GM18505 (cell line): ENCODE measurements around the gene ZNF853.
"Not testable (repeated sequence)": the region's sequence is repeated elsewhere in the genome, so short reads cannot be mapped to it uniquely, and the experiment has no call there.

ENCODE experiments used
- ATAC-seq: cut with Tn5 transposase; IDR thresholded peaks from one replicate; pipeline ENCODE4 v1.9.1; 2021; ENCODE audit not compliant: unreplicated experiment
- POLR2A ChIP-seq: IDR thresholded peaks from 4 replicates; pipeline ENCODE4 v1.6.1; 2011; ENCODE audit warnings: borderline replicate concordance; ENCODE audit not compliant: insufficient read depth, insufficient read length; ENCODE audit errors: extremely low read depth

Gene ZNF853

DNA sequence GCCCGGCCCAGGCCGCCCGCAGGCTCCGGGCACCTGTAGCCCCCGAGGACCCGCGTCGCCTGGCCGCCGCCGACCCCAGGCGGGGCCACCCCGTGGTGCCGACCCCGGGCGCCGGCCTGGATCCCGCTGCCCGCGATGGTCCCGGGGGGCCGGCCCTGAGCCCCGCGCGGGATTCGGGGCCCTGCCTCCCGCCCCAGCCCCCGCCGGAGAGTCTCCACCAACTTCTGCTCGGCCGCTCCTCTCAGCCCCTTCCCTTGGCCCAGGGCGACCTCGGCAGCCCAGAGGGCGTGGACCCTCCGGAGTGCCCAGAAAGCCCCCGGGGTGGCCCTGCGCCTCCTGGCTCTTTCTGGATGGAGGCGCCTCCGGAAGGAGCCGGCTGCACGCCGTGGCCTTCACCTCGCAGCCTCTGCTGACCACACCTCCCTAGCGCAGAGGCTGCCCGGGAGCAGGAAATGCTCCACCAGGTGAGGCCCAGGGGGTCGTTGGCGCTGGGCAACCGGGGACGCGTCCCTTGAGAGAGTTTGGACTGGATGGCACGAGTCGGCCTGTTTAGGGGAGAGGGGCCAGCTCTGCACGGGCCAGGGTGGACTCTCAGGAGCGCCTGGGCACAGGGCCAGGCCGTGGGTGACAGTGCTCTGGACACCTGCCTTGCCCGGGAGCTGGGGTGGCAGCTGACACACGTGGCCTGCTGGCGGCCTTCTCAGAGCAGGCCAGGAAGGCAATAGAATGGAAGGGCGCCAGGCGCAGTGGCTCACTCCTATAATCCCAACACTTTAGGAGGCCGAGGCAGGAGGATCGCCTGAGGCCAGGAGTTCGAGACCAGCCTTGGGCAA, 529 bp downstream of the ZNF853 start:
- ATAC-seq, result no peak
- TF ChIP-seq POLR2A, result no peak

DNA sequence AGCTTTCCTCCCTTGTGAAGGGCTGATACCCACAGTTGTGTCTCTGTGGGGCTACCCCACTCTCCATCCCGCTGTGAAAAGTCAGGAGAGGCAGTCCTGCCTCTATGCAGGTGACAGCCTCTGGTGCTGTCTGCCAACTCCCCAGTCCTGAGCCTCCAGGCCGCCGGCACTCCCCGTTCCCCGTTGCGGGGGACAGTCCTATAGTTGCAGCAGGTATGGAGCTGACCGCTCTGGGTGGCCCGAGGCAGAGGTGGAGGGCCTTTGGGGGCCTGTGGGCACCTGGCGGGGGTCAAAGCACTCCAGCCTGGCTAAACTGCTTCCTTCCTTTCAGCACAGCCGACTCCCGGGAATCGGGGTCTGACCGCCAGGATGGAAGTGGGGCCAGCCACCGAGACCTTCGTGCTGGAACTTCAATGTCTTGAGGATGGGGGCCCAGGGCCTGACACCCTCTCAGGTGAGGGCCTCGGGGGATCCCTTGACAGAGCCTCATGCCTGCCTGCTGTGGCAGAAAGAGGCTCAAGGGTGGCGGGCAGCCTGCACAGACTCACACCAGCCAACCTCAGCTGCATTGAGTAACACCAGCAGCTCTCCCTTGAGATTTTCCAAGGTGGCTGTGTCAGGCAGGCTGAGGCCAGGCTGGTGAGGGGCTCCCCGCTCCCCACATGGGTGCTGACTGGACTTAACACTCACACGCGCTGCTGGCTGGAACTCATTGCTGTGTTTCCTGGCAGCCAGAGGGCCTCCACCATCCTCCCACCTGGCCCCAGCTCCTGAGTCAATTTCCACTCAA, 1.6 kb downstream of the ZNF853 start:
- no peak for ATAC-seq
- TF ChIP-seq POLR2A, result no peak

DNA sequence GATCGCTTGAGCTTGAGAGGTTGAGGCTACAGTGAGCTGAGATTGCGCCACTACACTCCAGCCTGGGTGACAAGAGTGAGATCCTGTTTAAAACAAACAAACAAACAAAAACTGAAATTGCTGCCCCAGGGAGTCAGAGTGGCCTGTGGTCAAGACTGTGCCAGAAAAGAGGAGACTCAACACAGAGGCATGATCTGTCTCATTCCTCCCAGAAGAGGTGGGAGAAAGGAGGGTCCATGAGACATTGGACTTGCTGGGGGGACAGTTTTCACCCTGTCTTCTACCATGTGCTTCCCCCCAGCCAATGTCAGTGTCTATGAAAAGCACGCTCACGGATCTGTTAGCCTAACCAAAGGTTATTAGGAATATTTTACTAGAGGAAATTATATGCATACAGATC, 3.2 kb downstream of the ZNF853 start:
- no peak for ATAC-seq

DNA sequence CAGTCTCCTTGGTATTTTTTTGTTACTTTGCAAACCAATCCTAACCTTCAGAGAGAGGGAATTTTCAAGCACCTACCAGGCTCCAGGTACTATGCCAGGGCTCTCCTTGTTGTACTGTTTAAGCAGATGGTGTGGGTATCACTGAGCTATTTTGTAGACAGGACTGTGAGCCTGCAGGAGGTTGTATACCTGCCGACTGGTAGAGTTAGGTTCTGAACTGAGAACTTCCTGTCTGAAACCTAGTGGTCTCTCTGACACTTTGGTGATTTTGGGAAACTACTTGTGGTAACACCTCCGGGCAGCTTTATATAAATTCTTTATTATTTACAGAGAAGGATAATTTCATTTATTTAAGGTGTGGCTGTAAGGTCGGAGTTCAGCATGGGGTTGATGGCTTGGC, 4.6 kb downstream of the ZNF853 start:
- no peak for TF ChIP-seq POLR2A
- no peak for ATAC-seq

More for the DNA sequence above, 3.2 kb downstream of the ZNF853 start:
- no peak for TF ChIP-seq POLR2A

DNA sequence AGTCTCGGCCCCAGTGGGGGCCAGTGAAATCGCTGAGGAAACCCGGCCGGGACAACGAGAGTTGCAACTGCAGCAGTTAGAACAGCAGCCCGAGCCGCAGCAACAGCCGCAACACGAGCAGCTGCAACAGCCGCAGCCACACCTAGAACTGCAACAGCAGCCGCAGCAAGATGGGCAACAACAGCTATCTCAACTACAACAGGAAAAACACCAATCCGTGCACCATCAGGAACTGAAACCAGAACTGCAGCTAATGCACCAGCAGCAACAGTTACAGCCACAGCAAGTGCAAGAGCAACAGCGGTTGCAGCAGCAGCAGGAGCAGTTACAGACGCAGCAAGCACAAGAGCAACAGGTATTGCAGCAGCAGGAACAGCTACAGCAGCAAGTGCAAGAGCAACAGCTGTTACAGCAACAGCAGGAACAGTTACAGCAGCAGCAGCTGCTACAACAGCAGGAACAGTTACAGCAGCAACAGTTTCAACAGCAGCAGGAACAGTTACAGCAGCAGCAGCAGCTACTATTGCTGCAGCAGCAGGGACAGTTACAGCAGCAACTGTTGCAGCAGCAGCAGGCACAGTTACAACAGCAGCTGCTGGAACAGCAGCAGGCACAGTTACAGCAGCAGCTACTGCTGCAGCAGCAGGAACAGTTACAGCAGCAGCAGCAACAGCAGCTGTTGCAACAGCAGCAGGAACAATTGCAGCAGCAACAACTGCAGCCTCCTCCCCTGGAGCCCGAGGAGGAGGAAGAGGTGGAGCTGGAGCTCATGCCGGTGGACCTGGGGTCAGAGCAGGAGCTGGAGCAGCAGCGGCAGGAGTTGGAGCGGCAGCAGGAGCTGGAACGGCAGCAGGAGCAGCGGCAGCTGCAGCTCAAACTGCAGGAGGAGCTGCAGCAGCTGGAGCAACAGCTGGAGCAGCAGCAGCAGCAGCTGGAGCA, 6.1 kb downstream of the ZNF853 start:
- no peak for TF ChIP-seq POLR2A
- no peak for ATAC-seq

DNA sequence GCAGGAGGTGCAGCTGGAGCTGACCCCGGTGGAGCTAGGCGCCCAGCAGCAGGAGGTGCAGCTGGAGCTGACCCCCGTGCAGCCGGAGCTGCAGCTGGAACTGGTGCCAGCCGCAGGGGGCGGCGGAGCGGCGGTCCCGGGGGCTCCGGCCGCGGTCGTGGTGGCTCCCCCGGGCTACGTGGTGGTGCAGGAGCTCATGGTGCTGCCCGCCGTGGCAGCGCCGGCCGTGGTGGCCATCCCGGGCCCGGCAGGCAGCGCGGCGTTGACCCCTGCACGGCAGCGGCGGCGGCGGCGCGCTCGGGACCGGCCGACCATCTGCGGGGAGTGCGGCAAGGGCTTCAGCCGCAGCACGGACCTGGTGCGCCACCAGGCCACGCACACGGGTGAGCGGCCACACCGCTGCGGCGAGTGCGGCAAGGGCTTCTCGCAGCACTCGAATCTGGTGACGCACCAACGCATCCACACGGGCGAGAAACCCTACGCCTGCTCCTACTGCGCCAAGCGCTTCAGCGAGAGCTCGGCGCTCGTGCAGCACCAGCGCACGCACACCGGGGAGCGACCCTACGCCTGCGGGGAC, 6.8 kb downstream of the ZNF853 start:
- no peak for ATAC-seq
- no peak for TF ChIP-seq POLR2A

DNA sequence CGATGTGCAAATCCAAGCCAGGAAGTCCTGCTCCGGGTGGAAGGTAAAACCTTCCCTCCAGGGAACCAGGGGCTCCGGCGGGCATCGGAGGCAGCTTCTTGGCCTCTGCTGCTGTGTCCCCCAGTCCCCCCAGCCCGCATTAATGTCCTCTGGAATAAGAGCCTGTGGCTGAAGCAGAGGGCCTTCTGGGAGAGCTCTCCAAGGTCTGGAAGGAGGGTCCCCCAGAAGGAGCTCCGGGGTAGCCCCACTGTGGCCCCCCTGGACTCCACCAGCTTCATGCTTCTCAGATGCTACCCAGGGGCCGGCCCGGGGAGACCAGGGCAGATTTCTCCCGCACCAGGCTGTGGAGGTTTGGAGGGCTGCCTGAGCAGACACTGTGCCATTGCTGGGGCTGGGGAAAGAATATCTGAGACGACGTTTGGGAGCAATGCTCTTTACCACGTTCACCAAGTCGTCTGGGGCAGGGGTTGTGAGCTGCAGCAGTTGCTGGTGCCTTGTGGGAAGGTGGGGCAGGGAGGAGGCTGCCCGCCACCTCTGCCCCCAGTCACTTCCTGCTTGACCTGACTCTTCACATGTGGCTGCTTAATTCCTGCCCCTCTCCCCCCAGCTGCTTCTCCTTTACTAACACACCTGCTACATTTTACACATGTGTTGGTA, 8.3 kb downstream of the ZNF853 start:
- no peak for TF ChIP-seq POLR2A
- ATAC-seq, result no peak

DNA sequence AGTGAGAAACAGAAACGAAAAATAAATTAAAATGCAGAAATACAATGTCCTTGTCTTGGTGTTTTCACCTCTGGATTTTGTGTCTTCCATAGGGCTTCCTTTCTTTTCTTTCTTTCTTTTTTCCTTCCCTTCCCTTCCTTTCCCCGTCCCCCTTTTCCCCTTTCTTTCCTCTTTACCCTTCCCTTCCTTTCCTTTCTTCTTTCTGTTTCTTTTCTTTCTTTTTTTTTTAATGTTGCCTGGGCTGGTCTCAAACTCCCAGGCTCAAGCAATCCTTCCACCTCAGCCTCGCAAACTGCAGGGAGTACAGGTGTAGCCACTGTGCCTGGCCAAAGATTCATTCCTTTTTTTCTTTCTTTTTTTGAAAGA, 8.8 kb downstream of the ZNF853 start:
- no peak for TF ChIP-seq POLR2A

DNA sequence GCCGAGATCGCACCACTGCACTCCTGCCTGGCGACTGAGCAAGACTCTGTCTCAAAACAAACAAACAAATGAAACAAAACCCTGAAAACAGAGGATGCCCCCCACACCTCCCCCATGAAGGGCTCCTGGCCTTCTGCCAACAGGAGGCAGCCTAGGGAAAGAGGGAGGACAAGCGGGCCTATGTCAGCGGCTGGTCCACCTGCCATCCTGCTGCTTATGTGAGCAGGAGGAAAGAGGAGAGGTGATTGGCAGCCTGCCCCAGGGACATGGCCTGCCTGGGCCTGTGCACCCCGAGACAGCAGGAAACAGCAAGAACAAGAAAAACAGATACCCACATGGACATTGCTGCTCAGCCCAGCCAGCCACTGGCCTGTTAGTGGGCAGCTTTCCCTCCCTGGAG, 12.6 kb downstream of the ZNF853 start:
- no peak for TF ChIP-seq POLR2A
- no peak for ATAC-seq

More for the DNA sequence above, 8.8 kb downstream of the ZNF853 start:
- ATAC-seq, result no peak

DNA sequence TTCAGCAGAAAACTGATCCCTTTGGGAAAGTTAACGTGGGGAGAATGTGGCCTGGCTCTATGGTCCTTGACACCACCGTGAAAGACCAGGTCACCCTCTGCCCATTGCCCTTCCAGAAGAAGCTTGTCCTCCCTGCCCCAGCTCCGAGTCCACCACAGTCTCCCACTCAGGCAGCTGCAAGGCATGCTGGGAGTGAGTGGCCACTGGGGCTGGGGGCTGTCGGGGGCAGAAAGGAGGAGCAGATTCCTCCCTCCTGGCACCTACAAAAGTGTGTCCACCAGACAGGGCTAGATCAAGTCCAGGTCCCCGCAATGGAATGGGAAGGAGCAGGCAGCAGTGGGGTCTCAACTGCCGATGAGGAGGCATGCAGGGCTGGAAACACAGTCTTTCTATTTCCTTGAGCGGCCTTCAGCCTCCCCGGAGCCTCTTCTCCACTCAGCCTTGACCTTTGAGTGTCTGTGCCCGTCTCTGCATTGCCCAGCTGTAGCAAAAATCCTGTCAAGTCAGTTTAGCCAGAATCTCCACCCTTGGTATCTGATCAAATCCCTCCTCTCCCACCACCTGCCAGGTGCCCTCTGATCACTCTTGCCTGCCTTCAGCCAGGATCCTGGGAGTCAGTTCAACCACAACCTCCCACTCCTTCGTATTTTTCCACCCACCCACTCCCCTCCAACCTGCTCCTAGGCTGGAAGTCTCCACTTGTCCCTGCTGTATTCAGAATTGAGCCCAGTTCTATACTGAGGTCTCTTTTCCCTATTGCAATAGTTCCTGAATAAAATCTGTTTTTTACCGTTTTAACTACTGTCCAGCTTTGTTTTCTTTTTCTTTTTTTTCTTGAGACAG, 14.8 kb downstream of the ZNF853 start:
- ATAC-seq, result no peak
- TF ChIP-seq POLR2A, result no peak

DNA sequence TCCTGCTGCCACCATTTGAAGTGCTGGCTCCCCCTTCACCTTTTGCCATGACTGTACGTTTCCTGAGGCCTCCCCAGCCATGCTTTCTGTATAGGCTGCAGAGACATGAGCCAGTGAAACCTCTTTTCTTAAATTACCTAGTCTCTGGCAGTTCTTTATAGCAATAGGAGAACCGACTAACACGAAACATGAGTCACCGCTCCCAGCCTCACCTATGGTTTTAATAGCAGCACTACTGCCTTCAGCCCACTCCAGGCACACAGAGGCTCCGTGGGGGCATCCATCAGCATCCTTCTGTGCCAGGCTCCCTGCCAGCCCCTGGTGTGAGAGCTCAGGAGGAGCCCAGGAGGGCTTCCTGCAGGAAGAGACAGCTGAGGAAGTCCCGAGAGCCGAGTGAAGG, 16.2 kb downstream of the ZNF853 start:
- no peak for TF ChIP-seq POLR2A
- ATAC-seq, result no peak

DNA sequence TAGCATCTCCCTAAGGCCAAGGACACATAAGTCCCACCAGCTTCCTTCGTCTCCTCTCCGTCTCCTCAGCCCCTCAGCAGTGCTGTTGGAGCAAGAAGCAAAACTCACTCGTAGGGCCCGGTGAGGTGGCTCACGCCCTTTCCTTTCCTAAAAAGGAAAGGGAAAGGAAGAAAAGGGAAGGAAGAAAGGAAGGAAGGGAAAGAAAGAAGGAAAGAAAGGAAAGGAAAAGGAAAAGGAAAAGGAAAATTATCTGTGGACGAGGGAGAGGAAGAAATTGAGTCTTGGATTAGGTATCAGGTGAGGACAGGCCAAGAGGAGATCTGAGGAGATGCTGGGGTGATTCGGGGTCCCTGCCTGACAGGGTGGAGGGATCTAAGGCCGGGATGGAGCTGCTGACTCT, 18.6 kb downstream of the ZNF853 start:
- no peak for ATAC-seq
- TF ChIP-seq POLR2A, result no peak

DNA sequence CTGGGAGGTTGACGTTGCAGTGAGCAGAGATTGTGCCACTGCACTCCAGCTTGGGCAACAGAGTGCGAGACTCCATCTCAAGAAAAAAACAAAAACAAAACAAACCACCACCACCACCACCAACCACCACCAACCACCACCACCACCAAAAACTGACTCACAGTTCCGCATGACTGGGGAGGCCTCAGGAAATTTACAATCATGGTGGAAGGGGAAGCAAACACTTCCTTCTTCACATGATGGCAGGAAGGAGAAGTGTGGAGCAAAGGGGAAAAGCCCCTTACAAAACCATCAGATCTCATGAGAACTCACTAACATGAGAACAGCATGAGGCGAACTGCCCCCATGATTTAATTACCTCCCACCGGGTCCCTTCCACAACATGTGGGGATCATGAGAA, 19.6 kb downstream of the ZNF853 start:
- ATAC-seq, result not testable (repeated sequence)
